ENCODE data around the gene ZC3H10. TPM values are rescaled to one million over a fixed set of nuclear protein-coding genes. Genes with fewer than 3 reads are reported as not detected.
"Not testable (repeated sequence)": the region's sequence is repeated elsewhere in the genome, so short reads cannot be mapped to it uniquely, and the experiment has no call there.

Gene ZC3H10
- 1 to 10 TPM; 1.6 to 2.4 (median 1.9) TPM for polyA plus RNA-seq

GRCh38 chr12:56117778-56118687 is at the start of gene ZC3H10:
ZC3H10 (plus strand) TSS chr12:56118266; CDS start chr12:56120563, 2,297 bp downstream.
- 0 to 1% (median 0%) methylated on average over 59 to 61 of the region's 61 CpGs for WGBS, 3 donors
- H3K27ac ChIP-seq (ENCODE audit: low read depth, low read length) = peak within 1 kb of the TSS; percentile 93

- 74 to 91% (median 76%) methylated on average over 4 of the region's 4 CpGs for WGBS, 3 donors
- H3K27ac ChIP-seq (ENCODE audit: low read depth, low read length) = no peak overlapping the region
Measured at GRCh38 chr12:56071648-56072047, 46.4 kb upstream of the ZC3H10 start.

GRCh38 chr12:56074396-56074795 is 43.7 kb upstream of the ZC3H10 start:
- 84 to 94% (median 88%) methylated on average over 5 of the region's 5 CpGs for WGBS, 3 donors
- no peak overlapping the region for H3K27ac ChIP-seq (ENCODE audit: low read depth, low read length)

- WGBS, 3 donors = 90 to 95% (median 94%) methylated on average over 9 of the region's 9 CpGs
- H3K27ac ChIP-seq (ENCODE audit: low read depth, low read length) = not testable (repeated sequence)
Measured at GRCh38 chr12:56077966-56078365, 40.1 kb upstream of the ZC3H10 start.

GRCh38 chr12:56078427-56078826 is 39.6 kb upstream of the ZC3H10 start:
- 93 to 100% (median 100%) methylated on average over 1 of the region's 1 CpG for WGBS, 3 donors

GRCh38 chr12:56078931-56079722 is 38.9 kb upstream of the ZC3H10 start:
- H3K27ac ChIP-seq (ENCODE audit: low read depth, low read length) = no peak overlapping the region
- WGBS, 3 donors = 2 to 3% (median 3%) methylated on average over 50 of the region's 50 CpGs

More at GRCh38 chr12:56078427-56078826, 39.6 kb upstream of the ZC3H10 start:
- H3K27ac ChIP-seq (ENCODE audit: low read depth, low read length) = no peak overlapping the region

GRCh38 chr12:56079723-56080555 is 38.1 kb upstream of the ZC3H10 start, which contains the start of gene ERBB3:
ERBB3 (plus strand) TSS chr12:56080165; CDS start chr12:56080301, 136 bp downstream.
- WGBS, 3 donors = 1 to 2% (median 1%) methylated on average over 50 to 59 of the region's 59 CpGs
- no peak within 1 kb of the TSS for H3K27ac ChIP-seq (ENCODE audit: low read depth, low read length)

GRCh38 chr12:56080556-56081138 is 37.4 kb upstream of the ZC3H10 start:
- no peak overlapping the region for H3K27ac ChIP-seq (ENCODE audit: low read depth, low read length)
- 11 to 32% (median 29%) methylated on average over 20 of the region's 20 CpGs for WGBS, 3 donors

GRCh38 chr12:56081393-56082347 is 36.4 kb upstream of the ZC3H10 start:
- H3K27ac ChIP-seq (ENCODE audit: low read depth, low read length) = no peak overlapping the region
- WGBS, 3 donors = 26 to 70% (median 68%) methylated on average over 6 of the region's 6 CpGs

GRCh38 chr12:56082382-56082781 is 35.7 kb upstream of the ZC3H10 start:
- H3K27ac ChIP-seq (ENCODE audit: low read depth, low read length) = no peak overlapping the region
- WGBS, 3 donors = 36 to 85% (median 77%) methylated on average over 2 of the region's 2 CpGs

GRCh38 chr12:56082967-56083366 is 35.1 kb upstream of the ZC3H10 start:
- no peak overlapping the region for H3K27ac ChIP-seq (ENCODE audit: low read depth, low read length)
- WGBS, 3 donors = 38 to 64% (median 40%) methylated on average over 3 of the region's 3 CpGs

GRCh38 chr12:56084958-56085543 is 33.0 kb upstream of the ZC3H10 start:
- no peak overlapping the region for H3K27ac ChIP-seq (ENCODE audit: low read depth, low read length)
- WGBS, 3 donors = 73 to 89% (median 87%) methylated on average over 15 of the region's 15 CpGs

GRCh38 chr12:56086096-56086495 is 32.0 kb upstream of the ZC3H10 start:
- WGBS, 3 donors = 75 to 90% (median 83%) methylated on average over 3 of the region's 3 CpGs
- no peak overlapping the region for H3K27ac ChIP-seq (ENCODE audit: low read depth, low read length)

- no peak overlapping the region for H3K27ac ChIP-seq (ENCODE audit: low read depth, low read length)
- WGBS, 3 donors = 70 to 84% (median 83%) methylated on average over 6 of the region's 6 CpGs
Measured at GRCh38 chr12:56086608-56087007, 31.5 kb upstream of the ZC3H10 start.

- WGBS, 3 donors = 44 to 80% (median 75%) methylated on average over 6 of the region's 6 CpGs
- no peak overlapping the region for H3K27ac ChIP-seq (ENCODE audit: low read depth, low read length)
Measured at GRCh38 chr12:56087220-56087619, 30.8 kb upstream of the ZC3H10 start.

GRCh38 chr12:56097738-56098137 is 20.3 kb upstream of the ZC3H10 start:
- WGBS, 3 donors = 89 to 92% (median 90%) methylated on average over 6 of the region's 6 CpGs
- no peak overlapping the region for H3K27ac ChIP-seq (ENCODE audit: low read depth, low read length)

All from adipose tissue (tissue), 3 donors.